H1 (cell line): ENCODE data around the gene SLIRP. TPM values are rescaled to one million over a fixed set of nuclear protein-coding genes. Genes with fewer than 3 reads are reported as not detected.

Source experiments
- ASH2L ChIP-seq: fragments of 200-600, 300-600 bp; sonication (generic); IDR thresholded peaks from one replicate; pipeline ENCODE4 v1.7.1; 2017; ENCODE audit warnings: low read length
- CTCF ChIP-seq, 3 experiments: IDR thresholded peaks; 1 replicate in 2 of 3; 2 replicates in 1 of 3; pipeline versions ENCODE4 v1.5.1 to v1.6.1; 2011; ENCODE audit warnings: low read length in 3 of 3, mild to moderate bottlenecking in 3 of 3, inconsistent platforms in 2 of 3, low read depth in 1 of 3, moderate library complexity in 1 of 3; ENCODE audit not compliant: insufficient read depth in 1 of 3; ENCODE audit errors: control extremely low read depth in 1 of 3
- PHF8 ChIP-seq: fragments of 200-600 bp; sonication (generic); conservative IDR thresholded peaks from 2 replicates; pipeline ENCODE4 v1.7.1; 2012; ENCODE audit warnings: low read depth, mild to moderate bottlenecking, inconsistent platforms, low read length, moderate library complexity
- TAF1 ChIP-seq: IDR thresholded peaks from 2 replicates; pipeline ENCODE4 v1.6.1; 2011; ENCODE audit warnings: mild to moderate bottlenecking, low read depth, low read length
- polyA plus RNA-seq, 7 experiments: library from polyadenylated mRNA; depleted of rRNA in 3 of 7; stranded (reverse) in 5 of 7; unstranded in 2 of 7; fragments of >200 nt in 5 of 7; fragments of 200-250 nt in 2 of 7; gene quantifications; 1 replicate in 5 of 7; 2 replicates in 1 of 7; 4 replicates in 1 of 7; pipeline versions ENCODE4 v1.2.1 to v1.2.3, GENCODE V29; 2011 to 2013; ENCODE audit warnings: missing spikeins in 2 of 7, mixed read lengths in 2 of 7
- total RNA-seq: library from RNA; stranded (reverse); fragmentation: NEBNext Ultra II Directional; extraction: Animal tissue kit (Norgen Biotek cat#: 25700); gene quantifications from 2 replicates; pipeline ENCODE4 v1.2.1, GENCODE V29; 2021

The SLIRP gene
- total and polyA plus RNA-seq, 2 of the 8 experiments (the other 6 are each of a cell fraction or from before 2014, with no cell fraction given): 374 to 383 TPM

- TF ChIP-seq CTCF (IDR thresholded peaks at IDR 0.05; ENCODE audit: control extremely low read depth in 1 of 3, insufficient read depth in 1 of 3, low read depth in 1 of 3, low read length in 3 of 3): no peak
- no peak for TF ChIP-seq ASH2L
- no peak for TF ChIP-seq PHF8
- TF ChIP-seq TAF1: no peak
These were observed 13.5 kb downstream of the SLIRP start (continued) for GRCh38 chr14:77721437-77721836.
